GM12892 (cell line): ENCODE measurements around the gene ERC1.

Source experiments
- POLR2A ChIP-seq: IDR thresholded peaks from 2 replicates; pipeline ENCODE4 v1.6.1; 2011; ENCODE audit warnings: low read depth, low read length, control low read depth
- POLR2AphosphoS5 ChIP-seq: IDR thresholded peaks from 2 replicates; pipeline ENCODE4 v1.6.1; 2011; ENCODE audit warnings: low read depth, low read length, control low read depth

GRCh38 chr12:1531153-1531653 lies 540.2 kb downstream of the ERC1 start:
- no peak for TF ChIP-seq POLR2AphosphoS5
- TF ChIP-seq POLR2A, result no peak
